Retina (tissue), 1 donor: ENCODE data around the gene RNU6-1.
A peak's percentile ranks its signal among the peaks of the same experiment; 100 is the strongest.

ENCODE experiments used
- DNase-seq: peaks from one replicate; pipeline ENCODE4 v3.0.0-alpha.2; 2016

Gene RNU6-1

GRCh38 chr15:67820122-67820991, 19.5 kb downstream of the RNU6-1 start:
- peak; percentile 65 for DNase-seq

GRCh38 chr15:67819636-67820035, 20.2 kb downstream of the RNU6-1 start:
- peak; percentile 43 for DNase-seq

DNA sequence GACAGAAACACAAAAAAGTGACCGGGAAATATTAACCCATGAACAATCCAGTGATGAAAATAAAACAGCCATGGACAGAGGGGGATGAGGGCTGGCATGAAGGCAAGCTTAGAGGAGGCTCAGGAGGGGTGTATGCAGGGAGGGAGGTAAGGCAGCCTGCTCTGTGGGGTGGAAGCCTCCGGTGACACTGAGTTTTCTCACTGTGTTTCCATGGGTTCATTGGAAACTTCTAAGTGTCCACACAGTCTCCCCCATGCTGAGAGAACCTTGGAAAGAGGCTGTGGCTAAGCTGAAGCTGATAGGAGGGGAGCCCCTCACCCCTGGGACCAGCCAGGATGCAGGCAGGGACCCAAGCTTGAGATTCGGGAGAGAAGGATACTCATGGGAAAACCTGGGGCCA, 21.4 kb downstream of the RNU6-1 start:
- DNase-seq, result no peak

GRCh38 chr15:67816668-67817067, 23.2 kb downstream of the RNU6-1 start:
- DNase-seq, result no peak

DNA sequence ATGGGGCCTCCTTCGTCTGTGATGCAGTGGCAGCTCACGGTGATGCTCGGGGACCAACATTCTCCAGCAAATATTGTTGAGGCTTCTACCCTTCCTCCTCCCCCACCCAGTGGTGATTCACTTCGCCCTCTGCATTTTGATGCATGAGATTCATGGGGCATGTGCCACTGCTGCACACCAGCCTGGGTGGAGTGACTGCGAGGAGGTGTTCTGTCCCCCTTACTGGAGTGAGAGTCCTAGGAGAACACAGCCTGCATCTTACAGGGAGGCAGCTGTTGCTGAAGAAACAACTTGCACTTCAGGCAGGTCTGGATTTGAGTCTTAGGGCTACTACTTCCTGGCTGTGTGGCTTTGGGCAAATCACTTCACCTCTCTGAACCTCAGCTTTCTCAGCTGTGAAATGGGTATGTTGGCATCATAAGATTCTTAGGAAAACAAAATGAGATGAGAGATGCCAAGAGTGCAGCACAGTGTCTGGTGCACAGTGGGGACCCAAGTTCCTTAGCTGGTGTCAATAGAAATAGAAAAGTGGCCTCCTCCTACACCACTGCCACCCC, 24.7 kb downstream of the RNU6-1 start:
- no peak for DNase-seq

- DNase-seq, result no peak
These were observed 26.7 kb downstream of the RNU6-1 start for GRCh38 chr15:67813104-67813634.

DNA sequence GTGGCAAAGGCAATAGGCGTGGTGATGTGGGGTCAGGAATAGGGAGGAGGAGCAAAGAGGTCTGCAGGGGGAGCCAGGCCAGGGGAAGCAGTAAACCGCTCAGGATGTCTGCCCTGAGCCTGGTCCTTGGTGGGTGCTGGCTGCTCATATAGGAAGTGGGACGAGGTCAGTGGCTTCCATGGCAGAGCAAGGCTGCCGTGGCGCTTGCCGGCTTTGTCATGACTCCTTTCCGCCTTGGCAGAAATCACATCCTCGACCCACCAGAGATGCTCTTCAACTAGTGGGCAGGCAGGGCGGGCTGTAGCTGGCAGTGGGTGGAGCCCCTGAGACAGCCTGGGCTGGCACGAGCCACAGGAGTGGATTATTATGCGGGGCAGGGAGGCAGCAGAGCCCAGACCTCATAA, 27.6 kb downstream of the RNU6-1 start:
- no peak for DNase-seq

GRCh38 chr15:67809866-67810265, 30.0 kb downstream of the RNU6-1 start:
- no peak for DNase-seq

DNA sequence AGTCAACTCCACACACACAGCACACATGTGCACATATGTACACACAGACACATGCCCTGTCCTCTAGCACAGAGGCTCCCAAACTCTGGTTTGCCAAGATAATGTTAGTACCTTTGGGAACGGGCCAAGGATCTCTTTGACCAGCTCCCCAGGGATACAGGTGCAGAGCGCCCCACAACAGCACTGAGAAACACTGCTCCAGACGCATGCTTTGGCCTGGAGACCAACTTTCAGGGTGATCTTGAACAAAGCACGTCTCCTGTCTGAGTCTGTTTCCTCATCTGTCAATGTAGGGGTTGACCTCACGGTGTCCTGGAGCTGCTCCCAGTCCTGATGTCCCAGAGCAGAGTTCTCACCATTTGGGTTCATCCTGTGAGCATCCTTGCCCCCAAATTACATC, 30.4 kb downstream of the RNU6-1 start:
- no peak for DNase-seq

GRCh38 chr15:67808821-67809220, 31.0 kb downstream of the RNU6-1 start:
- DNase-seq, result no peak

DNA sequence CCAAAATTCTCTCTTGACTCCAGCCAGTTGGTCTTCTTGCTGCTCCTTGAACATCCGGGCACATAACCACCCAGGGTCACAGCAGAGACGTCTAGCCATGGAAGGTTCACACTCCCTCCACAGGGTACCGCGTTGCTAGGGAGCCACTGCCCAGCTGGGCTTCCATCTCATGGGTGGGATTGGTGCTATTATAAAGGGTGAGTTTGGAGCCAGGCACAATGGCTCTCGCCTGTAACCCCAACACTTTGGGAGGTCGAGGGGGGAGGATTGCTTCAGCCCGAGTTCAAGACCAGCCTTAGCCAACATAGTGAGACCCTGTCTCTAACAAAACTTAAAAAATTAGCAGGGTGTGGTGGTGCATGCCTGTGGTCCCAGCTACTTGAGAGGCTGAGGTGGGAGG, 32.0 kb downstream of the RNU6-1 start:
- no peak for DNase-seq

GRCh38 chr15:67807141-67807540, 32.7 kb downstream of the RNU6-1 start:
- DNase-seq, result no peak

- DNase-seq, result no peak
These were observed 33.3 kb downstream of the RNU6-1 start for GRCh38 chr15:67806536-67806935.

DNA sequence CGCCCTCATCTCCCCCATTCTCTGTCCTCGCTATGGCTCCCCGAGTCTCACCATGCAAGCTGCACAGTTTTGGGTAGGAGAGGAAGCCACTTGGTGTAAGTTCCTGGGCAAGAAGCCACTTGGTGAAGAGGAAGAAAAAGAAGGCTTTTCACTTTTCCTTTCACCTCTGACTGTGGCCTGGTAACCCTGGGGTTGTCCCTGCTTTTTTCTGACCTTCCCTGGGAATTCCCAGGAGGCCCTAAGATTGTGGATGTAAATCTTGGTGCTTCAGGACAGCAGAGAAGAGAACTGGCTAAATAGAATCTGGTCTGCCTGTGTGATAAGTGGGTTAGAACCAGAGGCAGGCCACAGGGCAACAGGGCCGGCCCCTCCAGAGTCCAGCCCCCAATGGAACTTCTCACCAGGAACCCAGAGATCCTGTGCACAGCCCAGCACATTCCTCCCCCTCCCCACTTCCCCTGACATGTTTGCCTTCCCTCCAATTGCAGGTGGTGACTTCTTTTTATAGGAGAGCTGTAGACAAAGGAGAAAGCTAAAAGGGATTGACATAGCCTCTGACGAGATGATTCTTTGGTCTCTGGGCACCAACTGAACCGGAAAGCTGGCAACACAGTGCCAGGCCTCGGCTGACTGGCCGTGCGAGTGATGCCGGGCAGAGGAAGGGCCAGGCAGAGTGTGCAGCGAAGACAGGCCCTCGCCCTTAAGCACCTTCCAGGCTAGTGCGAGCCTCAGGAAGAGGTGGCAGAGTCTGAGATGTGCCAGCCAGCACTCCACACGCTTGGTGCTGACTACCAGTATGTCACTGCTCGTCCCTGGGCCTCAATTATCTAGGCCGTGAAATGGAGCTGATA, 34.0 kb downstream of the RNU6-1 start:
- peak; percentile 38 for DNase-seq

GRCh38 chr15:67805008-67805665, 34.7 kb downstream of the RNU6-1 start:
- DNase-seq, result peak; percentile 36

- peak; percentile 72 for DNase-seq
These were observed 35.6 kb downstream of the RNU6-1 start for GRCh38 chr15:67803996-67804843.

DNA sequence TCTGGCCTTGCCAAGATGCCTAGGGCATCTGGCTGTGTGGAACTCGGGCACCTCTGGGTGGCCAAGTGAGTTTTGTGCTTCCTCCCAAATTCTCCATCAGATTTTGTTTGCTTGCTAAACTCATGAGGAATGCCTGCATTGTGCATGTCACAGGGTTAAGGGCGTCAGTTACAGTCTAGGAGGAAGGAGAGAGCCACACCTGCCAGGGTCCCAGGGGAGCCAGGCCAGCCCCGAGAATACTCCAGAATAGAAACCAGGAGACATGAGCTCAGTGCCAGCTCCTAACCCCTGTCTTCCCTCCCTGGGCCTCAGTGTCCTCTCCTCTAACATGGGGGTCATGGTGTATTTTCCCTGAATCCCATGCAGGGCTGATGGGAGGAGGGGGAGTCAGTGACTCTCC, 36.5 kb downstream of the RNU6-1 start:
- no peak for DNase-seq

DNA sequence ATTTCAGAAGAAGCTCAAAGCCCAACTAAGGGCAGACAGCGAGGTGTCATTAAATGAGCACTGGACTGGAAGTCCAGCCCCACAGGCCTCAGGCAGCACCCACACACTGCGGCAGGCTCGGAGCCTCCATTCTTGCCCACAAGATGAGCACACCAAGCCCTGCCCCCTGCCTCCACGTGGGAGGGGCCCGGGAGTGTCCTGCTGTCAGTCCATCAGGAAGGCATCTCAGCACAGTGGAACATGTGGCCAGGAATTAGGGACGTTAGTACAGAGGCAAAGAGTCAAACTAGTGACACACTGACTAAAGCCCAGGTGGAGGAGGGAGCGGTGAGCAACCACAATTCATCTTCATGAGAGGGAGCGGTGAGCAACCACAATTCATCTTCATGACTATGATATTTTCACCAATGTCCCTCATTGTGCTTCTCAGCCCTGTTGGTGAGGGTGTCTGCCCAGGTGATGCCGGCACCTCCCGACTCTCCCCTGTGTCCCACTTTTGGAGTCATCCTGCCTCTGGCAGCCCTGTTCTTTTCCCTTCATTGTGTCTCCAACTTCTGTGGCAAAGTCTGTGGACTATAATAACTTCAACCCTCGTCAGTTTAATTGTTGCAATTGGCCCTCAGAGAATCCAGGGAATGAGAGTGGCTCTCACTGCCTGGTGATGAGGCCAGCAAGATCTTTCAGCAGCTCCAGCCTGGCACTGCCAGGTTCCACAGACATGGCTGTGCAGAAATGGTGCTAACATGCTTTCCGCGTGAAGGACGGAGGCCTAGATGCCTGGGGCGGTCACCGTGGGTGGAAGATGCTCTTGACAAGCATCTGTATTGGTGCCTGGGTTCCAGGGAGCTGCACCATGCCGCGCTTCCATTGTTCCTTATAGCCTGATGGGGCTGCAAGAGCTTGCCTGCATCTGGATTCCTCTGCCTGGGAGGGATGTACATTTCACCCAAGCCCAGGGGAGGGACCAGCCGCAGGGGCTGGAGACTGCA, 37.6 kb downstream of the RNU6-1 start:
- no peak for DNase-seq

DNA sequence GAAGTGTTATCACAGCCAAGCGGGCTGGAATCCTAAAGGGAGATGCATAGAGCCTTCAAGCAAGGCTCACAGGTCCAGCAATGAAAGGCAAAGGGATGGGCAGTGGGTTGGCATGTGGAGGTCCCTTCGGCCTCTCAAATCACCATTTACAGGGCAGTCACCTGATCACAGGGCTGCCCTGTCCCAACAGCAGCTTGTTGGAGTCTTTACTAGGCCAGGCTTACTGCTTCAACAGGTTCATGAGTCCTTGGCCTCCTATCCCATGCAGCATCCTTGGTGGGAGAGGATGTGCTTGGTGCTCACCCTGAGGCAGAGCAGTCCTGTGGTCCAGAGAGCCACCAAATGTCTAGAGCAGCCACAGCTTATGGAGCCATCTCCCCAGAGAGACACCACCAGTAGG, 38.7 kb downstream of the RNU6-1 start:
- DNase-seq, result no peak

DNA sequence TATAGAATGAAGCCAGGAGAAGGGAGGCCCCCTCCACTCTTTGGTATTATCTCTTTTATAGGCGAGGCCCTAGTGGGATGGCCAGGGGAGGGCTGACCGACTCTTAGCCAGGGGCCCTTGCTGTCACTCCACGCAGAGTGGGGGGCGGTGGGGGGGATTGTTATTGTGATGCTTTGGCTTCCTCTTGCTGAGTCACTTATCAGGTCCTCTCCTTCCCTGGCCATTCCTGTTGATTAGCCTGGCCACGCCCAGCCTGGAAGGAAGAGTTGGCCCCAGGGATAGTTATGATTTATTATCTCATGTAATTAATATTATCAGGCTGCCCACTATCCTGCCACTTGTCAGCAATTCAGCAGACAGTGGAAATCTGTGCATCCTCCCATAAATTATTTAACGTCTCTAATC, 40.0 kb downstream of the RNU6-1 start:
- DNase-seq, result no peak
